Activated naive CD8-positive, alpha-beta T cell treated with anti-CD3 and anti-CD28 coated beads, Interleukin-2, amount 10 ng/mL, durations not matched to agents 7 days and 5 days (primary cell): ENCODE results near the gene EIF5AL1. TPM values are rescaled to one million over a fixed set of nuclear protein-coding genes. Genes with fewer than 3 reads are reported as not detected.
"Not testable (repeated sequence)": the region's sequence is repeated elsewhere in the genome, so short reads cannot be mapped to it uniquely, and the experiment has no call there.

ENCODE experiments used
- ATAC-seq: fragments of 150-1000 bp; cut with Tn5 transposase; one replicate; pipeline ENCODE4 v1.10.0; 2021; ENCODE audit warnings: low read depth, moderate library complexity
- POLR2A ChIA-PET: fragments of 350-600 bp; sonication (Branson Sonifier 250); formaldehyde crosslinking; loops from one replicate; lab custom pipeline; 2021; ENCODE audit warnings: antibody characterized with exemption; lab: Charles Lee
- DNase-seq: peaks from one replicate; pipeline ENCODE4 v3.0.0; 2021
- H3K27ac Mint-ChIP-seq: one replicate; pipeline ENCODE4 v1.8.0; 2022; ENCODE audit warnings: mild to moderate bottlenecking, mixed read lengths
- H3K27me3 Mint-ChIP-seq: one replicate; pipeline ENCODE4 v1.8.0; 2022; ENCODE audit warnings: mild to moderate bottlenecking, moderate library complexity, mixed read lengths
- H3K36me3 Mint-ChIP-seq: one replicate; pipeline ENCODE4 v1.8.0; 2021; ENCODE audit warnings: mild to moderate bottlenecking, mixed read lengths
- H3K4me1 Mint-ChIP-seq: one replicate; pipeline ENCODE4 v1.8.0; 2021; ENCODE audit warnings: mixed read lengths
- H3K4me3 Mint-ChIP-seq: one replicate; pipeline ENCODE4 v1.8.0; 2022; ENCODE audit warnings: mild to moderate bottlenecking, moderate library complexity, mixed read lengths
- H3K9me3 Mint-ChIP-seq: one replicate; pipeline ENCODE4 v1.8.0; 2021; ENCODE audit warnings: mixed read lengths
- total RNA-seq, 2 experiments: library from RNA; stranded (reverse); gene quantifications; one replicate each; pipeline ENCODE4 v1.2.3, GENCODE V29; 2021

EIF5AL1 gene
- under 1 TPM; 0.94 TPM for total RNA-seq

- H3K9me3 Mint-ChIP-seq, ATAC-seq, DNase-seq, H3K4me3 Mint-ChIP-seq, H3K4me1 Mint-ChIP-seq, H3K27ac Mint-ChIP-seq, H3K36me3 Mint-ChIP-seq, POLR2A ChIA-PET: not testable (repeated sequence)
- peaks cover 15% of the 10 kb centered on the region for H3K27me3 Mint-ChIP-seq
These were observed at the start of gene EIF5AL1 for GRCh38 chr10:79511891-79512583. TSS of gene EIF5AL1 (plus strand) at chr10:79512533. CDS start at chr10:79512650, 117 bp downstream.

- H3K4me3 Mint-ChIP-seq = no peak overlapping the region
- POLR2A ChIA-PET = no interaction called here
- peaks cover 2% of the 10 kb centered on the region for H3K4me1 Mint-ChIP-seq
- H3K27ac Mint-ChIP-seq = no peak overlapping the region
- no peaks in the 10 kb centered on the region for H3K9me3 Mint-ChIP-seq
- DNase-seq (no peak), ATAC-seq (no peak)
- no peaks in the 10 kb centered on the region for H3K36me3 Mint-ChIP-seq
- H3K27me3 Mint-ChIP-seq = peaks cover 8% of the 10 kb centered on the region
These were observed 48.5 kb upstream of the EIF5AL1 start for GRCh38 chr10:79463578-79464496.

- POLR2A ChIA-PET = no interaction called here
- DNase-seq = no peak
- H3K36me3 Mint-ChIP-seq = no peaks in the 10 kb centered on the region
- ATAC-seq = no peak
- H3K27me3 Mint-ChIP-seq = peaks cover 6% of the 10 kb centered on the region
- H3K9me3 Mint-ChIP-seq = no peaks in the 10 kb centered on the region
- H3K27ac Mint-ChIP-seq = no peak overlapping the region
- no peak overlapping the region for H3K4me3 Mint-ChIP-seq
- H3K4me1 Mint-ChIP-seq = peaks cover 2% of the 10 kb centered on the region
These were observed 47.0 kb upstream of the EIF5AL1 start for GRCh38 chr10:79465341-79465740.

- peaks cover 2% of the 10 kb centered on the region for H3K4me1 Mint-ChIP-seq
- no peaks in the 10 kb centered on the region for H3K9me3 Mint-ChIP-seq
- H3K27ac Mint-ChIP-seq = no peak overlapping the region
- POLR2A ChIA-PET = no interaction called here
- ATAC-seq (no peak), DNase-seq (no peak)
- no peak overlapping the region for H3K4me3 Mint-ChIP-seq
- no peaks in the 10 kb centered on the region for H3K36me3 Mint-ChIP-seq
- H3K27me3 Mint-ChIP-seq = peaks cover 12% of the 10 kb centered on the region
These were observed 44.2 kb upstream of the EIF5AL1 start for GRCh38 chr10:79468015-79468560.

GRCh38 chr10:79468841-79469585, 43.3 kb upstream of the EIF5AL1 start:
- peaks cover 3% of the 10 kb centered on the region for H3K4me1 Mint-ChIP-seq
- DNase-seq (no peak), ATAC-seq (no peak)
- H3K36me3 Mint-ChIP-seq = no peaks in the 10 kb centered on the region
- peaks cover 12% of the 10 kb centered on the region for H3K27me3 Mint-ChIP-seq
- POLR2A ChIA-PET = no interaction called here
- H3K9me3 Mint-ChIP-seq = no peaks in the 10 kb centered on the region
- H3K27ac Mint-ChIP-seq = no peak overlapping the region
- no peak overlapping the region for H3K4me3 Mint-ChIP-seq

- Mint-ChIP-seq H3K27me3 (peaks cover 14% of the 10 kb centered on the region), H3K9me3 (no peaks in the 10 kb centered on the region), H3K27ac (no peak overlapping the region), H3K36me3 (no peaks in the 10 kb centered on the region), H3K4me3 (no peak overlapping the region), H3K4me1 (peaks cover 3% of the 10 kb centered on the region)
- ATAC-seq (no peak), DNase-seq (no peak)
- POLR2A ChIA-PET = no interaction called here
These were observed 42.2 kb upstream of the EIF5AL1 start for GRCh38 chr10:79470096-79470495.

- H3K4me1 Mint-ChIP-seq = peaks cover 3% of the 10 kb centered on the region
- POLR2A ChIA-PET = interaction anchor here (0.7 kb wide), 1 partner anchor 186 kb away, joined by 3 read pairs; no protein-coding TSS in a partner anchor
- H3K9me3 Mint-ChIP-seq = no peaks in the 10 kb centered on the region
- H3K36me3 Mint-ChIP-seq = no peaks in the 10 kb centered on the region
- H3K27ac Mint-ChIP-seq = no peak overlapping the region
- H3K4me3 Mint-ChIP-seq = no peak overlapping the region
- ATAC-seq (no peak), DNase-seq (no peak)
- peaks cover 26% of the 10 kb centered on the region for H3K27me3 Mint-ChIP-seq
These were observed 40.6 kb upstream of the EIF5AL1 start for GRCh38 chr10:79471776-79472175.

GRCh38 chr10:79472449-79472848, 39.9 kb upstream of the EIF5AL1 start:
- POLR2A ChIA-PET = no interaction called here
- Mint-ChIP-seq H3K4me3 (no peak overlapping the region), H3K27me3 (peaks cover 26% of the 10 kb centered on the region), H3K4me1 (peaks cover 3% of the 10 kb centered on the region), H3K27ac (no peak overlapping the region), H3K9me3 (no peaks in the 10 kb centered on the region), H3K36me3 (no peaks in the 10 kb centered on the region)
- ATAC-seq (no peak), DNase-seq (no peak)

- POLR2A ChIA-PET = no interaction called here
- peaks cover 25% of the 10 kb centered on the region for H3K27me3 Mint-ChIP-seq
- DNase-seq (no peak), ATAC-seq (no peak)
- H3K4me3 Mint-ChIP-seq = no peak overlapping the region
- no peaks in the 10 kb centered on the region for H3K9me3 Mint-ChIP-seq
- peaks cover 2% of the 10 kb centered on the region for H3K4me1 Mint-ChIP-seq
- H3K27ac Mint-ChIP-seq = no peak overlapping the region
- no peaks in the 10 kb centered on the region for H3K36me3 Mint-ChIP-seq
These were observed 39.4 kb upstream of the EIF5AL1 start for GRCh38 chr10:79472951-79473350.

GRCh38 chr10:79473496-79474095, 38.7 kb upstream of the EIF5AL1 start:
- H3K9me3 Mint-ChIP-seq = no peaks in the 10 kb centered on the region
- H3K4me3 Mint-ChIP-seq = no peak overlapping the region
- H3K27me3 Mint-ChIP-seq = peaks cover 25% of the 10 kb centered on the region
- POLR2A ChIA-PET = no interaction called here
- ATAC-seq = no peak
- peaks cover 2% of the 10 kb centered on the region for H3K4me1 Mint-ChIP-seq
- no peak for DNase-seq
- no peaks in the 10 kb centered on the region for H3K36me3 Mint-ChIP-seq
- H3K27ac Mint-ChIP-seq = no peak overlapping the region

- Mint-ChIP-seq H3K9me3 (no peaks in the 10 kb centered on the region), H3K27me3 (peaks cover 31% of the 10 kb centered on the region), H3K27ac (no peak overlapping the region), H3K4me1 (peaks cover 2% of the 10 kb centered on the region), H3K4me3 (no peak overlapping the region), H3K36me3 (no peaks in the 10 kb centered on the region)
- POLR2A ChIA-PET = no interaction called here
- DNase-seq = no peak
- no peak for ATAC-seq
These were observed 37.1 kb upstream of the EIF5AL1 start for GRCh38 chr10:79475119-79475653.

- Mint-ChIP-seq H3K9me3 (no peaks in the 10 kb centered on the region), H3K36me3 (no peaks in the 10 kb centered on the region), H3K4me3 (no peak overlapping the region), H3K4me1 (peaks cover 2% of the 10 kb centered on the region), H3K27me3 (peaks cover 38% of the 10 kb centered on the region), H3K27ac (no peak overlapping the region)
- no peak for DNase-seq
- POLR2A ChIA-PET = no interaction called here
- no peak for ATAC-seq
These were observed 36.5 kb upstream of the EIF5AL1 start for GRCh38 chr10:79475877-79476276.
